H1 (cell line): ENCODE results near the gene TCERG1. TPM values are rescaled to one million over a fixed set of nuclear protein-coding genes. Genes with fewer than 3 reads are reported as not detected.

Experiments
- CTCF ChIA-PET: fragments of 300-600 bp; sonication (Branson Sonifier 250); formaldehyde crosslinking; loops from one replicate; lab custom pipeline; 2021; ENCODE audit not compliant: partially characterized antibody; lab: Charles Lee
- POLR2A ChIA-PET: fragments of 300-600 bp; sonication (Branson Sonifier 250); formaldehyde crosslinking; loops from one replicate; lab custom pipeline; 2021; ENCODE audit warnings: inconsistent platforms; ENCODE audit not compliant: partially characterized antibody; lab: Charles Lee
- DNase-seq, 2 experiments: peaks; one replicate each; pipeline versions ENCODE4 v3.0.0 to v3.0.0-alpha.2; 2010 to 2022; ENCODE audit warnings: low spot score in 2 of 2, low read depth in 1 of 2, mixed read lengths in 1 of 2
- FAIRE-seq: peaks from 2 replicates; lab custom pipeline; 2011; peaks lifted over from hg19 to GRCh38; lab: Jason Lieb, UNC
- H2AFZ ChIP-seq: 2 replicates; pipeline ENCODE4 v1.8.1; 2012; ENCODE audit warnings: low read length, inconsistent platforms
- H2AK5ac ChIP-seq: 2 replicates; pipeline ENCODE4 v1.6.1; 2013; ENCODE audit warnings: low read depth, low read length
- H2BK120ac ChIP-seq: replicated peaks from 2 replicates; pipeline ENCODE3; 2013; ENCODE audit warnings: low read depth, low read length, inconsistent platforms
- H2BK12ac ChIP-seq: 2 replicates; pipeline ENCODE4 v1.6.1; 2013; ENCODE audit warnings: low read depth, low read length
- H2BK15ac ChIP-seq: 2 replicates; pipeline ENCODE4 v1.6.1; 2013; ENCODE audit warnings: low read length
- H2BK20ac ChIP-seq: 2 replicates; pipeline ENCODE4 v1.6.1; 2013; ENCODE audit warnings: low read length
- H2BK5ac ChIP-seq: 2 replicates; pipeline ENCODE4 v1.6.1; 2013; ENCODE audit warnings: low read depth, low read length
- H3K14ac ChIP-seq: 2 replicates; pipeline ENCODE4 v1.6.1; 2013; ENCODE audit warnings: inconsistent platforms; ENCODE audit not compliant: insufficient read length
- H3K18ac ChIP-seq: 2 replicates; pipeline ENCODE4 v1.6.1; 2013; ENCODE audit warnings: low read length; ENCODE audit errors: extremely low read depth
- H3K23ac ChIP-seq: 2 replicates; pipeline ENCODE4 v1.6.1; 2013; ENCODE audit warnings: inconsistent platforms; ENCODE audit not compliant: insufficient read length
- H3K23me2 ChIP-seq: 2 replicates; pipeline ENCODE4 v1.6.1; 2013; ENCODE audit warnings: low read depth, low read length
- H3K27ac ChIP-seq: 2 replicates; pipeline ENCODE4 v1.6.1; 2011; ENCODE audit warnings: low read depth, low read length, inconsistent platforms
- H3K27me3 ChIP-seq, 4 experiments: replicated peaks in 1 of 4; 1 replicate in 1 of 4; 2 replicates in 3 of 4; pipeline versions ENCODE4 v1.6.1 to v1.8.1; 2011 to 2013; ENCODE audit warnings: low read length in 3 of 4, mild to moderate bottlenecking in 3 of 4, inconsistent platforms in 2 of 4, mixed read lengths in 2 of 4, moderate library complexity in 1 of 4; ENCODE audit not compliant: control insufficient read depth in 3 of 4, insufficient read depth in 3 of 4; ENCODE audit errors: extremely low read depth in 1 of 4
- H3K36me3 ChIP-seq, 4 experiments: 2 replicates each; pipeline versions ENCODE4 v1.6.1 to v1.8.1; 2011 to 2013; ENCODE audit warnings: mild to moderate bottlenecking in 4 of 4, low read length in 3 of 4, moderate library complexity in 2 of 4, control low read depth in 1 of 4, inconsistent platforms in 1 of 4; ENCODE audit not compliant: insufficient read depth in 4 of 4, control insufficient read depth in 2 of 4
- H3K4ac ChIP-seq: replicated peaks from 2 replicates; pipeline ENCODE3; 2013; ENCODE audit warnings: low read length, low read depth, mixed read lengths, inconsistent platforms; ENCODE audit not compliant: insufficient read length
- H3K4me1 ChIP-seq, 4 experiments: replicated peaks in 1 of 4; 1 replicate in 1 of 4; 2 replicates in 3 of 4; pipeline versions ENCODE4 v1.6.1 to v1.8.1; 2011 to 2013; ENCODE audit warnings: low read length in 3 of 4, inconsistent platforms in 2 of 4, mixed read lengths in 1 of 4; ENCODE audit not compliant: insufficient read depth in 4 of 4, control insufficient read depth in 3 of 4
- H3K4me2 ChIP-seq, 2 experiments: 2 replicates each; pipeline versions ENCODE4 v1.6.1 to v1.8.1; 2011 to 2013; ENCODE audit warnings: low read depth in 2 of 2, low read length in 2 of 2, control low read depth in 1 of 2, inconsistent platforms in 1 of 2, mild to moderate bottlenecking in 1 of 2; ENCODE audit not compliant: insufficient read depth in 1 of 2
- H3K4me3 ChIP-seq, 4 experiments: fragments of 200-600, 300-600 bp in 1 of 4; sonication (generic), shearing (Covaris generic), sonication (Bioruptor Twin) in 1 of 4; 2 replicates each; pipeline versions ENCODE4 v1.5.1 to v1.8.1; 2011 to 2016; ENCODE audit warnings: low read length in 4 of 4, low read depth in 3 of 4, control low read depth in 2 of 4, inconsistent platforms in 2 of 4, mild to moderate bottlenecking in 2 of 4, mixed read lengths in 1 of 4, moderate library complexity in 1 of 4; ENCODE audit not compliant: insufficient read depth in 2 of 4; ENCODE audit errors: extremely low read depth in 1 of 4
- H3K56ac ChIP-seq: replicated peaks from 2 replicates; pipeline ENCODE3; 2013; ENCODE audit warnings: low read depth, mild to moderate bottlenecking, mixed read lengths, low read length, inconsistent platforms; ENCODE audit not compliant: insufficient read length
- H3K79me1 ChIP-seq: 2 replicates; pipeline ENCODE4 v1.6.1; 2013; ENCODE audit warnings: low read depth, low read length, control low read depth
- H3K79me2 ChIP-seq, 2 experiments: 2 replicates each; pipeline versions ENCODE4 v1.6.1 to v1.8.1; 2012 to 2013; ENCODE audit warnings: low read length in 2 of 2, mild to moderate bottlenecking in 2 of 2, inconsistent platforms in 1 of 2; ENCODE audit not compliant: insufficient read depth in 2 of 2, control insufficient read depth in 1 of 2
- H3K9ac ChIP-seq, 4 experiments: replicated peaks in 1 of 4; 1 replicate in 1 of 4; 2 replicates in 3 of 4; pipeline versions ENCODE4 v1.6.1 to v1.8.1; 2011 to 2013; ENCODE audit warnings: low read depth in 3 of 4, low read length in 3 of 4, control low read depth in 2 of 4, mild to moderate bottlenecking in 2 of 4, moderate library complexity in 2 of 4, inconsistent platforms in 1 of 4; ENCODE audit errors: extremely low read depth in 1 of 4
- H3K9me3 ChIP-seq, 2 experiments: 2 replicates each; pipeline versions ENCODE4 v1.6.1 to v1.8.1; 2012 to 2013; ENCODE audit warnings: mild to moderate bottlenecking in 2 of 2, moderate library complexity in 2 of 2, control low read depth in 1 of 2, inconsistent platforms in 1 of 2, low read depth in 1 of 2, low read length in 1 of 2, mixed read lengths in 1 of 2; ENCODE audit not compliant: insufficient read depth in 2 of 2
- H4K20me1 ChIP-seq, 2 experiments: replicated peaks in 1 of 2; 2 replicates each; pipeline versions ENCODE3 to v1.8.1; 2011 to 2013; ENCODE audit warnings: inconsistent platforms in 2 of 2, low read length in 2 of 2, mild to moderate bottlenecking in 1 of 2; ENCODE audit not compliant: insufficient read depth in 2 of 2, control insufficient read depth in 1 of 2
- H4K5ac ChIP-seq: 2 replicates; pipeline ENCODE4 v1.6.1; 2013; ENCODE audit warnings: low read length, low read depth, mixed read lengths, inconsistent platforms; ENCODE audit not compliant: insufficient read length
- H4K8ac ChIP-seq: 2 replicates; pipeline ENCODE4 v1.8.0; 2013; ENCODE audit warnings: mild to moderate bottlenecking, moderate library complexity, low read length, inconsistent platforms; ENCODE audit not compliant: insufficient read depth; ENCODE audit errors: extremely low read depth
- H4K91ac ChIP-seq: replicated peaks from 2 replicates; pipeline ENCODE3; 2013; ENCODE audit warnings: low read length, mixed read lengths, inconsistent platforms; ENCODE audit not compliant: insufficient read length
- BACH1 ChIP-seq: IDR thresholded peaks from 2 replicates; pipeline ENCODE4 v1.6.1; 2012; ENCODE audit warnings: low read length, improper control_type of control experiment
- BCL11A ChIP-seq, 2 experiments: IDR thresholded peaks; one replicate each; pipeline ENCODE4 v1.6.1; 2011; ENCODE audit warnings: low read depth in 2 of 2, low read length in 2 of 2, mild to moderate bottlenecking in 2 of 2
- BRCA1 ChIP-seq: IDR thresholded peaks from 2 replicates; pipeline ENCODE4 v1.6.1; 2012; ENCODE audit warnings: low read depth, low read length, improper control_type of control experiment
- CHD2 ChIP-seq: IDR thresholded peaks from 2 replicates; pipeline ENCODE4 v1.6.1; 2012; ENCODE audit warnings: low read length, improper control_type of control experiment
- E2F6 ChIP-seq: IDR thresholded peaks from 2 replicates; pipeline ENCODE4 v1.6.1; 2012; ENCODE audit warnings: inconsistent platforms
- EP300 ChIP-seq, 2 experiments: IDR thresholded peaks; 1 replicate in 1 of 2; 2 replicates in 1 of 2; pipeline ENCODE4 v1.6.1; 2011 to 2012; ENCODE audit warnings: low read depth in 2 of 2, low read length in 2 of 2, mild to moderate bottlenecking in 2 of 2, borderline replicate concordance in 1 of 2, inconsistent platforms in 1 of 2, moderate library complexity in 1 of 2
- EZH2 ChIP-seq: fragments of 200-600 bp; sonication (generic); IDR thresholded peaks from 2 replicates; pipeline ENCODE4 v1.7.1; 2012; ENCODE audit warnings: low read depth, mild to moderate bottlenecking, moderate library complexity, low read length, inconsistent platforms; ENCODE audit not compliant: severe bottlenecking
- KDM1A ChIP-seq: fragments of 200-600, 300-600 bp; sonication (generic); IDR thresholded peaks from 2 replicates; pipeline ENCODE4 v1.7.1; 2016; ENCODE audit warnings: mild to moderate bottlenecking, low read length, borderline replicate concordance
- KDM5A ChIP-seq: fragments of 200-600 bp; IDR thresholded peaks from 2 replicates; pipeline ENCODE4 v1.7.1; 2012; ENCODE audit warnings: mild to moderate bottlenecking, low read length, inconsistent platforms, mixed read lengths
- NRF1 ChIP-seq: IDR thresholded peaks from 2 replicates; pipeline ENCODE4 v1.6.1; 2011; ENCODE audit warnings: mild to moderate bottlenecking, low read depth, low read length, improper control_type of control experiment
- POLR2AphosphoS5 ChIP-seq: IDR thresholded peaks from 2 replicates; pipeline ENCODE4 v1.6.1; 2011; ENCODE audit warnings: low read depth, low read length
- RBBP5 ChIP-seq: IDR thresholded peaks from 2 replicates; pipeline ENCODE4 v1.7.1; 2012; ENCODE audit warnings: low read depth, mild to moderate bottlenecking, inconsistent platforms, low read length, moderate library complexity, borderline replicate concordance
- RXRA ChIP-seq: IDR thresholded peaks from 2 replicates; pipeline ENCODE4 v1.6.1; 2011; ENCODE audit warnings: low read depth, mild to moderate bottlenecking, low read length, moderate library complexity; ENCODE audit not compliant: insufficient read depth
- TAF1 ChIP-seq: IDR thresholded peaks from 2 replicates; pipeline ENCODE4 v1.6.1; 2011; ENCODE audit warnings: mild to moderate bottlenecking, low read depth, low read length
- TCF12 ChIP-seq: IDR thresholded peaks from 2 replicates; pipeline ENCODE4 v1.6.1; 2011; ENCODE audit warnings: low read depth, mild to moderate bottlenecking, low read length
- WGBS, 2 experiments: shearing (Covaris generic) in 1 of 2; methylation state at CpG; one replicate each; pipeline versions ENCODE4 v1.1.6 to v1.1.7; 2013 to 2015; ENCODE audit warnings: low lambda C conversion rate in 2 of 2, mixed read lengths in 2 of 2, inconsistent platforms in 1 of 2, low coverage in 1 of 2, missing lambda C conversion rate in 1 of 2; ENCODE audit not compliant: insufficient replicate concordance in 2 of 2, insufficient coverage in 1 of 2, insufficient read length in 1 of 2; ENCODE audit errors: extremely low coverage in 1 of 2, missing lambda C conversion rate in 1 of 2; 5-methylcytosine and 5-hydroxymethylcytosine counted together
- polyA plus RNA-seq, 7 experiments: library from polyadenylated mRNA; depleted of rRNA in 3 of 7; stranded (reverse) in 5 of 7; unstranded in 2 of 7; fragments of >200 nt in 5 of 7; fragments of 200-250 nt in 2 of 7; gene quantifications; 1 replicate in 5 of 7; 2 replicates in 1 of 7; 4 replicates in 1 of 7; pipeline versions ENCODE4 v1.2.1 to v1.2.3, GENCODE V29; 2011 to 2013; ENCODE audit warnings: missing spikeins in 2 of 7, mixed read lengths in 2 of 7
- total RNA-seq: library from RNA; stranded (reverse); fragmentation: NEBNext Ultra II Directional; extraction: Animal tissue kit (Norgen Biotek cat#: 25700); gene quantifications from 2 replicates; pipeline ENCODE4 v1.2.1, GENCODE V29; 2021

TCERG1 gene
- total and polyA plus RNA-seq, 2 of the 8 experiments (the other 6 are each of a cell fraction or from before 2014, with no cell fraction given) = 105 to 122 TPM

GRCh38 chr5:146410272-146410671 is 36.9 kb upstream of the TCERG1 start:
- Histone ChIP-seq H3K79me2 (no peaks in the 10 kb centered on the region), H3K27me3 (no peaks in the 10 kb centered on the region), H2BK5ac (no peak overlapping the region), H3K56ac (no peak overlapping the region), H3K4ac (no peak overlapping the region), H3K4me2 (no peak overlapping the region), H3K79me1 (no peaks in the 10 kb centered on the region), H2AK5ac (no peak overlapping the region), H3K4me1 (no peaks in the 10 kb centered on the region; a peak in 2 of 7 replicates), H4K8ac (no peak overlapping the region), H2BK120ac (no peak overlapping the region), H3K9ac (no peak overlapping the region), H3K36me3 (no peaks in the 10 kb centered on the region), H4K5ac (no peak overlapping the region), H2BK12ac (no peak overlapping the region), H3K27ac (no peak overlapping the region), H3K9me3 (no peaks in the 10 kb centered on the region), H4K20me1 (no peaks in the 10 kb centered on the region), H3K14ac (no peak overlapping the region), H2BK20ac (no peak overlapping the region), H3K23me2 (no peaks in the 10 kb centered on the region), H3K23ac (no peak overlapping the region), H3K4me3 (no peak overlapping the region), H4K91ac (no peak overlapping the region), H2AFZ (no peak overlapping the region), H3K18ac (no peak overlapping the region), H2BK15ac (no peak overlapping the region)
- WGBS, 2 experiments = 83% methylated on average over 2 of the region's 2 CpGs; no CpG with 5 or more reads in 1 of the 2 experiments
- ChIA-PET CTCF (interaction anchor here (1.0 to 4.3 kb wide), 4 partner anchors 12 to 111 kb away, joined by 3 to 29 read pairs (median 9); no protein-coding TSS in a partner anchor), POLR2A (interaction anchor here (1.1 kb wide), 1 partner anchor 18 kb away, joined by 3 read pairs; no protein-coding TSS in a partner anchor)
- no peak for DNase-seq
- no peak for FAIRE-seq
- no peak for TF ChIP-seq BACH1
- TF ChIP-seq E2F6 = no peak
- no peak for TF ChIP-seq EZH2
- no peak for TF ChIP-seq RBBP5
- TF ChIP-seq POLR2AphosphoS5 = no peak
- TF ChIP-seq EP300 (IDR thresholded peaks at IDR 0.05; ENCODE audit: borderline replicate concordance in 1 of 2, low read depth in 2 of 2, low read length in 2 of 2) = no peak
- no peak for TF ChIP-seq RXRA
- no peak for TF ChIP-seq CHD2
- TF ChIP-seq KDM5A = no peak
- TF ChIP-seq BRCA1 = no peak
- no peak for TF ChIP-seq NRF1
- no peak for TF ChIP-seq TAF1
- no peak for TF ChIP-seq KDM1A
- TF ChIP-seq BCL11A (IDR thresholded peaks at IDR 0.05; ENCODE audit: low read depth in 2 of 2, low read length in 2 of 2) = no peak
- no peak for TF ChIP-seq TCF12
